K562 (cell line): Measurements from ENCODE around the gene SLC4A2. TPM values are rescaled to one million over a fixed set of nuclear protein-coding genes. Genes with fewer than 3 reads are reported as not detected.
A peak's percentile ranks its signal among the peaks of the same experiment; 100 is the strongest.

Experiments
- DNMT1 ChIP-seq: fragments of 450-650 bp; IDR thresholded peaks from 2 replicates; pipeline ENCODE4 v1.6.1; 2016; ENCODE audit warnings: antibody characterized with exemption, mild to moderate bottlenecking
- FOXK1 ChIP-seq: sonication (generic); formaldehyde crosslinking; IDR thresholded peaks from 2 replicates; pipeline ENCODE4 v1.8.0; 2022; ENCODE audit warnings: missing genetic modification reagents, mild to moderate bottlenecking, borderline replicate concordance
- GTF2E2 ChIP-seq: fragments of 200-800 bp; sonication (Bioruptor generic); IDR thresholded peaks from 2 replicates; pipeline ENCODE4 v1.6.1; 2016; ENCODE audit warnings: missing genetic modification characterization, missing compliant biosample characterization
- HNRNPL ChIP-seq: fragments of 200-400 bp; formaldehyde crosslinking; IDR thresholded peaks from 2 replicates; pipeline ENCODE4 v1.6.1; 2017; ENCODE audit warnings: low read depth, mild to moderate bottlenecking, low read length
- HOXB6 ChIP-seq: fragments of 250-450 bp; sonication (Bioruptor Pico); IDR thresholded peaks from 2 replicates; pipeline ENCODE4 v1.5.1; 2022; ENCODE audit warnings: mild to moderate bottlenecking, borderline replicate concordance
- JUNB ChIP-seq: fragments of 450-650 bp; formaldehyde crosslinking; conservative IDR thresholded peaks from 2 replicates; pipeline ENCODE4 v1.4.0; 2020; ENCODE audit warnings: mild to moderate bottlenecking
- LCOR ChIP-seq: sonication (generic); formaldehyde crosslinking; IDR thresholded peaks from 2 replicates; pipeline ENCODE4 v1.8.0; 2022; ENCODE audit warnings: mild to moderate bottlenecking, missing genetic modification reagents
- NCOR1 ChIP-seq: fragments of 450-650 bp; IDR thresholded peaks from 2 replicates; pipeline ENCODE4 v1.6.1; 2016; ENCODE audit warnings: mild to moderate bottlenecking, moderate library complexity
- PHB2 ChIP-seq: fragments of 450-650 bp; IDR thresholded peaks from 2 replicates; pipeline ENCODE4 v1.6.1; 2017; ENCODE audit warnings: low read depth
- PHF8 ChIP-seq: fragments of 200-600 bp; sonication (generic); IDR thresholded peaks from 2 replicates; pipeline ENCODE4 v1.6.1; 2012; ENCODE audit warnings: mixed run types, mild to moderate bottlenecking, inconsistent platforms, low read length, moderate library complexity, borderline replicate concordance
- SIRT6 ChIP-seq: IDR thresholded peaks from one replicate; pipeline ENCODE4 v1.6.1; 2012; ENCODE audit warnings: low read depth, mild to moderate bottlenecking, control low read depth, inconsistent platforms, low read length, moderate library complexity
- SMAD4 ChIP-seq: fragments of 250-450 bp; sonication (Bioruptor Pico); conservative IDR thresholded peaks from 2 replicates; pipeline ENCODE4 v1.8.0; 2021; ENCODE audit warnings: inconsistent platforms, mild to moderate bottlenecking, moderate library complexity
- TAF1 ChIP-seq: IDR thresholded peaks from 2 replicates; pipeline ENCODE4 v1.6.1; 2011; ENCODE audit warnings: mild to moderate bottlenecking, low read length, moderate library complexity; ENCODE audit not compliant: insufficient read depth, control insufficient read depth, severe bottlenecking; ENCODE audit errors: extremely low read depth
- ZFP36 ChIP-seq: fragments of 150-350 bp; IDR thresholded peaks from 2 replicates; pipeline ENCODE4 v1.6.1; 2018; ENCODE audit warnings: low read length, low read depth; ENCODE audit not compliant: partially characterized antibody
- polyA plus RNA-seq, 8 experiments: library from polyadenylated mRNA; depleted of rRNA in 4 of 8; stranded (reverse) in 5 of 8; unstranded in 3 of 8; fragments of >200 nt; fragmentation: Nextera tagmentation in 2 of 8; fragmentation: Illumina TruSeq in 1 of 8; extraction: Ambion mirVana in 2 of 8; extraction: Trizol in 1 of 8; gene quantifications; 2 replicates each; pipeline versions ENCODE4 v1.2.1 to v1.2.3, GENCODE V29; 2011 to 2014; ENCODE audit warnings: inconsistent platforms in 1 of 8, missing spikeins in 1 of 8
- total RNA-seq, 7 experiments: library from RNA; depleted of rRNA in 6 of 7; stranded (reverse); fragments of >200 nt in 6 of 7; fragmentation: Illumina TruSeq in 2 of 7; extraction: Trizol in 2 of 7; gene quantifications; 2 replicates each; pipeline versions ENCODE4 v1.2.1 to v1.2.3, GENCODE V29; 2011 to 2021; ENCODE audit warnings: low replicate concordance in 1 of 7
- TF ChIP-seq, protein P1 (sequence below): sonication (generic); formaldehyde crosslinking; IDR thresholded peaks from 2 replicates; pipeline ENCODE4 v1.8.0; 2022; ENCODE audit warnings: mild to moderate bottlenecking, missing genetic modification reagents
- TF ChIP-seq, protein P2 (sequence below): fragments of 450-650 bp; IDR thresholded peaks from 2 replicates; pipeline ENCODE4 v1.6.1; 2016; ENCODE audit warnings: low read depth
- TF ChIP-seq, protein P3 (sequence below): fragments of 450-650 bp; formaldehyde crosslinking; IDR thresholded peaks from 2 replicates; pipeline ENCODE4 v1.4.0; 2020; ENCODE audit warnings: mild to moderate bottlenecking, mixed read lengths

SLC4A2 gene
- total and polyA plus RNA-seq, 9 of the 15 experiments (the other 6 are each of a cell fraction or from before 2014, with no cell fraction given), result 11.4 to 375 (median 130) TPM

DNA sequence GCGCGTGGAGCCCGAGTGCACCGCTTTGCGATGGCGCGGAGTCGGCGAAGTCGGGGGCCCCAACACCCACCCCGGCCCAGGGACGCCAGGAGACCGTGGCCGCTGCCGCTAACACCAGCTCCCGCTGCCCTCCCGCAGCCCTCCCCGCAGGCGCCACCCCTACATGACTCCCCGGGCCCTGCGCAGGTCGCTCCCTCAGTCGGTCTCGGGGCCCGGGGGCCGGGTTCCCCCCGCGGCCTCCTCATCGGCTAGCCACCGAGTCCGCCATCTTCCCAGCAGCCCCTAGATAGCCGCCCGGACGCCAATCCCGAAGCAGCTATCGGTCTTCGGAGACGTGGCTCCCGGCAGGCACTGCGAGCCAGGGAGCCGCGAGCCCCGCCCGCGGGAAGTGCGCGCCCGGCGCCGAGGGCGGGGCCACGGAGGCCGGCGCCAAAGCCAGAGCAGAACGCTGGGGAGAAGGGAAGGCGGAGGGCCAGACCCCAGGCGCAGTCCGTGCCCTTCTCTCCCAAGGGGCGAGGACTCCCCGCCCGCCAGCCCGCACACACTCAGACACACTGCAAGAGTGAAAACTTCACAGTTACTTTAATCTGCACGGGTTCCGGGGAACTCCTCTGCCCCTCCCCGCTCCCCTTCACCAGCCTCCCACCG lies 21.3 kb downstream of the SLC4A2 start, which contains the start of gene FASTK (continued):
- TF ChIP-seq HNRNPL (no peak; the same call in 1 of the 2 replicates), DNMT1 (0 out of 2 replicates have a peak, but pooled peaks have one; percentile 43), TAF1 (peak; percentile 96), ZFP36 (no peak), SMAD4 (peak; percentile 82), GTF2E2 (tag) (peak; percentile 78), NCOR1 (no peak), FOXK1 (CRISPR knock-in tag) (0 out of 2 replicates have a peak, but pooled peaks have one; percentile 37), PHF8 (peak; percentile 95), HOXB6 (peak; percentile 50; the same call in 1 of the 2 replicates), SIRT6 (no peak), LCOR (peak; percentile 74), JUNB (CRISPR knock-in tag) (no peak), PHB2 (no peak)
- TF ChIP-seq, protein P1, sequence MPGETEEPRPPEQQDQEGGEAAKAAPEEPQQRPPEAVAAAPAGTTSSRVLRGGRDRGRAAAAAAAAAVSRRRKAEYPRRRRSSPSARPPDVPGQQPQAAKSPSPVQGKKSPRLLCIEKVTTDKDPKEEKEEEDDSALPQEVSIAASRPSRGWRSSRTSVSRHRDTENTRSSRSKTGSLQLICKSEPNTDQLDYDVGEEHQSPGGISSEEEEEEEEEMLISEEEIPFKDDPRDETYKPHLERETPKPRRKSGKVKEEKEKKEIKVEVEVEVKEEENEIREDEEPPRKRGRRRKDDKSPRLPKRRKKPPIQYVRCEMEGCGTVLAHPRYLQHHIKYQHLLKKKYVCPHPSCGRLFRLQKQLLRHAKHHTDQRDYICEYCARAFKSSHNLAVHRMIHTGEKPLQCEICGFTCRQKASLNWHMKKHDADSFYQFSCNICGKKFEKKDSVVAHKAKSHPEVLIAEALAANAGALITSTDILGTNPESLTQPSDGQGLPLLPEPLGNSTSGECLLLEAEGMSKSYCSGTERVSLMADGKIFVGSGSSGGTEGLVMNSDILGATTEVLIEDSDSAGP (CRISPR knock-in tag), result no peak
- TF ChIP-seq, protein P2, sequence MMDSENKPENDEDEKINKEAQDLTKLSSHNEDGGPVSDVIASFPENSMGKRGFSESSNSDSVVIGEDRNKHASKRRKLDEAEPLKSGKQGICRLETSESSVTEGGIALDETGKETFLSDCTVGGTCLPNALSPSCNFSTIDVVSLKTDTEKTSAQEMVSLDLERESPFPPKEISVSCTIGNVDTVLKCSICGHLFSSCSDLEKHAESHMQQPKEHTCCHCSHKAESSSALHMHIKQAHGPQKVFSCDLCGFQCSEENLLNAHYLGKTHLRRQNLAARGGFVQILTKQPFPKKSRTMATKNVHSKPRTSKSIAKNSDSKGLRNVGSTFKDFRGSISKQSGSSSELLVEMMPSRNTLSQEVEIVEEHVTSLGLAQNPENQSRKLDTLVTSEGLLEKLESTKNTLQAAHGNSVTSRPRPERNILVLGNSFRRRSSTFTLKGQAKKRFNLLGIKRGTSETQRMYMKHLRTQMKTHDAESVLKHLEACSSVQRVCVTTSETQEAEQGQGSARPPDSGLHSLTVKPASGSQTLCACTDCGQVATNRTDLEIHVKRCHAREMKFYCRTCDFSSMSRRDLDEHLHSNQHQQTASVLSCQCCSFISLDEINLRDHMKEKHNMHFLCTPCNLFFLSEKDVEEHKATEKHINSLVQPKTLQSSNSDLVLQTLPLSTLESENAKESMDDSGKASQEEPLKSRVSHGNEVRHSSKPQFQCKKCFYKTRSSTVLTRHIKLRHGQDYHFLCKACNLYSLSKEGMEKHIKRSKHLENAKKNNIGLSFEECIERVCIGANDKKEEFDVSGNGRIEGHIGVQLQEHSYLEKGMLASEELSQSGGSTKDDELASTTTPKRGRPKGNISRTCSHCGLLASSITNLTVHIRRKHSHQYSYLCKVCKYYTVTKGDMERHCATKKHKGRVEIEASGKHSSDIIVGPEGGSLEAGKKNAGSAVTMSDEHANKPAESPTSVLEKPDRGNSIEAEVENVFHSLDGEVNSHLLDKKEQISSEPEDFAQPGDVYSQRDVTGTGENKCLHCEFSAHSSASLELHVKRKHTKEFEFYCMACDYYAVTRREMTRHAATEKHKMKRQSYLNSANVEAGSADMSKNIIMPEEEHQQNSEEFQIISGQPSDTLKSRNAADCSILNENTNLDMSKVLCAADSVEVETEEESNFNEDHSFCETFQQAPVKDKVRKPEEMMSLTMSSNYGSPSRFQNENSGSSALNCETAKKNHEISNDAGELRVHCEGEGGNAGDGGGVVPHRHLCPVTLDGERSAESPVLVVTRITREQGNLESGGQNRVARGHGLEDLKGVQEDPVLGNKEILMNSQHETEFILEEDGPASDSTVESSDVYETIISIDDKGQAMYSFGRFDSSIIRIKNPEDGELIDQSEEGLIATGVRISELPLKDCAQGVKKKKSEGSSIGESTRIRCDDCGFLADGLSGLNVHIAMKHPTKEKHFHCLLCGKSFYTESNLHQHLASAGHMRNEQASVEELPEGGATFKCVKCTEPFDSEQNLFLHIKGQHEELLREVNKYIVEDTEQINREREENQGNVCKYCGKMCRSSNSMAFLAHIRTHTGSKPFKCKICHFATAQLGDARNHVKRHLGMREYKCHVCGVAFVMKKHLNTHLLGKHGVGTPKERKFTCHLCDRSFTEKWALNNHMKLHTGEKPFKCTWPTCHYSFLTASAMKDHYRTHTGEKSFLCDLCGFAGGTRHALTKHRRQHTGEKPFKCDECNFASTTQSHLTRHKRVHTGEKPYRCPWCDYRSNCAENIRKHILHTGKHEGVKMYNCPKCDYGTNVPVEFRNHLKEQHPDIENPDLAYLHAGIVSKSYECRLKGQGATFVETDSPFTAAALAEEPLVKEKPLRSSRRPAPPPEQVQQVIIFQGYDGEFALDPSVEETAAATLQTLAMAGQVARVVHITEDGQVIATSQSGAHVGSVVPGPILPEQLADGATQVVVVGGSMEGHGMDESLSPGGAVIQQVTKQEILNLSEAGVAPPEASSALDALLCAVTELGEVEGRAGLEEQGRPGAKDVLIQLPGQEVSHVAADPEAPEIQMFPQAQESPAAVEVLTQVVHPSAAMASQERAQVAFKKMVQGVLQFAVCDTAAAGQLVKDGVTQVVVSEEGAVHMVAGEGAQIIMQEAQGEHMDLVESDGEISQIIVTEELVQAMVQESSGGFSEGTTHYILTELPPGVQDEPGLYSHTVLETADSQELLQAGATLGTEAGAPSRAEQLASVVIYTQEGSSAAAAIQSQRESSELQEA, result no peak
- TF ChIP-seq, protein P3, sequence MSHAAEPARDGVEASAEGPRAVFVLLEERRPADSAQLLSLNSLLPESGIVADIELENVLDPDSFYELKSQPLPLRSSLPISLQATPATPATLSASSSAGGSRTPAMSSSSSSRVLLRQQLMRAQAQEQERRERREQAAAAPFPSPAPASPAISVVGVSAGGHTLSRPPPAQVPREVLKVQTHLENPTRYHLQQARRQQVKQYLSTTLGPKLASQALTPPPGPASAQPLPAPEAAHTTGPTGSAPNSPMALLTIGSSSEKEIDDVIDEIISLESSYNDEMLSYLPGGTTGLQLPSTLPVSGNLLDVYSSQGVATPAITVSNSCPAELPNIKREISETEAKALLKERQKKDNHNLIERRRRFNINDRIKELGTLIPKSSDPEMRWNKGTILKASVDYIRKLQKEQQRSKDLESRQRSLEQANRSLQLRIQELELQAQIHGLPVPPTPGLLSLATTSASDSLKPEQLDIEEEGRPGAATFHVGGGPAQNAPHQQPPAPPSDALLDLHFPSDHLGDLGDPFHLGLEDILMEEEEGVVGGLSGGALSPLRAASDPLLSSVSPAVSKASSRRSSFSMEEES (CRISPR knock-in tag), result no peak
